HepG2 (cell line): Measurements from ENCODE around the gene TAF12. TPM values are rescaled to one million over a fixed set of nuclear protein-coding genes. Genes with fewer than 3 reads are reported as not detected.
A peak's percentile ranks its signal among the peaks of the same experiment; 100 is the strongest.

Source experiments
- ATF7 ChIP-seq, 2 experiments: fragments of 450-650 bp in 1 of 2; sonication (generic) in 1 of 2; formaldehyde crosslinking in 1 of 2; IDR thresholded peaks; 2 replicates each; pipeline versions ENCODE4 v1.4.0 to v1.6.1; 2016 to 2020; ENCODE audit warnings: antibody characterized with exemption in 1 of 2, mild to moderate bottlenecking in 1 of 2, missing genetic modification reagents in 1 of 2
- BCLAF1 ChIP-seq: fragments of 450-650 bp; IDR thresholded peaks from 2 replicates; pipeline ENCODE4 v1.6.1; 2017; ENCODE audit warnings: mild to moderate bottlenecking
- ELF3 ChIP-seq: IDR thresholded peaks from 2 replicates; pipeline ENCODE4 v1.6.1; 2016; ENCODE audit warnings: missing genetic modification reagents, missing compliant biosample characterization
- EP300 ChIP-seq, 3 experiments: sonication (generic) in 1 of 3; formaldehyde crosslinking in 1 of 3; IDR thresholded peaks; 2 replicates each; pipeline versions ENCODE4 v1.5.1 to v1.6.1; 2011 to 2020; ENCODE audit warnings: low read depth in 2 of 3, low read length in 2 of 3, borderline replicate concordance in 1 of 3, improper control_type of control experiment in 1 of 3, mild to moderate bottlenecking in 1 of 3, missing genetic modification reagents in 1 of 3, moderate library complexity in 1 of 3
- FOXP1 ChIP-seq, 2 experiments: fragments of 450-650 bp in 1 of 2; IDR thresholded peaks; 2 replicates each; pipeline ENCODE4 v1.6.1; 2017 to 2018; ENCODE audit warnings: antibody characterized with exemption in 1 of 2
- GATAD2A ChIP-seq: IDR thresholded peaks from 2 replicates; pipeline ENCODE4 v1.6.1; 2016
- GFI1 ChIP-seq: sonication (generic); formaldehyde crosslinking; IDR thresholded peaks from 2 replicates; pipeline ENCODE4 v1.5.0; 2020; ENCODE audit warnings: missing genetic modification reagents, mild to moderate bottlenecking, borderline replicate concordance
- GMEB1 ChIP-seq: sonication (generic); formaldehyde crosslinking; IDR thresholded peaks from 2 replicates; pipeline ENCODE4 v1.5.1; 2020; ENCODE audit warnings: missing genetic modification reagents, mild to moderate bottlenecking, borderline replicate concordance
- HNF1A ChIP-seq, 2 experiments: sonication (generic) in 1 of 2; formaldehyde crosslinking in 1 of 2; IDR thresholded peaks; 2 replicates each; pipeline versions ENCODE4 v1.4.0 to v1.6.1; 2016 to 2020; ENCODE audit warnings: borderline replicate concordance in 1 of 2, low read depth in 1 of 2, mild to moderate bottlenecking in 1 of 2, missing genetic modification reagents in 1 of 2
- HOXA3 ChIP-seq: sonication (generic); formaldehyde crosslinking; IDR thresholded peaks from 2 replicates; pipeline ENCODE4 v1.5.0; 2020; ENCODE audit warnings: missing genetic modification reagents
- KMT2B ChIP-seq: IDR thresholded peaks from 2 replicates; pipeline ENCODE4 v1.6.1; 2016; ENCODE audit warnings: missing genetic modification reagents, missing compliant biosample characterization
- NPAS2 ChIP-seq: sonication (generic); formaldehyde crosslinking; IDR thresholded peaks from 2 replicates; pipeline ENCODE4 v1.8.0; 2022; ENCODE audit warnings: mild to moderate bottlenecking, missing genetic modification reagents, borderline replicate concordance
- PHF8 ChIP-seq: sonication (generic); formaldehyde crosslinking; IDR thresholded peaks from 2 replicates; pipeline ENCODE4 v1.5.0; 2020; ENCODE audit warnings: missing genetic modification reagents
- PTBP1 ChIP-seq: fragments of 200-400 bp; formaldehyde crosslinking; IDR thresholded peaks from 2 replicates; pipeline ENCODE4 v1.6.1; 2018; ENCODE audit warnings: low read length, low read depth; ENCODE audit not compliant: poor library complexity, severe bottlenecking
- SPEN ChIP-seq: sonication (generic); formaldehyde crosslinking; IDR thresholded peaks from 2 replicates; pipeline ENCODE4 v1.5.1; 2020; ENCODE audit warnings: low read depth, mild to moderate bottlenecking, missing genetic modification reagents
- TP53 ChIP-seq: sonication (generic); formaldehyde crosslinking; conservative IDR thresholded peaks from 2 replicates; pipeline ENCODE4 v1.4.0; 2020; ENCODE audit warnings: missing genetic modification reagents
- YY1 ChIP-seq: IDR thresholded peaks from 2 replicates; pipeline ENCODE4 v1.6.1; 2011; ENCODE audit warnings: low read length, low read depth, moderate library complexity, mild to moderate bottlenecking; ENCODE audit not compliant: insufficient read depth, insufficient replicate concordance
- ZBTB1 ChIP-seq: sonication (generic); formaldehyde crosslinking; IDR thresholded peaks from 2 replicates; pipeline ENCODE4 v1.4.0; 2020; ENCODE audit warnings: missing genetic modification reagents, borderline replicate concordance
- ZMYM3 ChIP-seq: sonication (generic); formaldehyde crosslinking; IDR thresholded peaks from 2 replicates; pipeline ENCODE4 v1.5.1; 2020; ENCODE audit warnings: mild to moderate bottlenecking, missing genetic modification reagents
- ZNF75D ChIP-seq: sonication (generic); formaldehyde crosslinking; IDR thresholded peaks from 2 replicates; pipeline ENCODE4 v1.8.1; 2023; ENCODE audit warnings: missing genetic modification reagents, mild to moderate bottlenecking, borderline replicate concordance
- polyA plus RNA-seq, 8 experiments: library from polyadenylated mRNA; depleted of rRNA in 3 of 8; stranded (reverse) in 7 of 8; unstranded in 1 of 8; fragments of >200 nt; fragmentation: Illumina TruSeq in 4 of 8; extraction: Trizol in 4 of 8; gene quantifications; 2 replicates each; pipeline versions ENCODE4 v1.2.1 to v1.2.3, GENCODE V29; 2011 to 2016; ENCODE audit warnings: low read depth in 4 of 8, missing spikeins in 1 of 8, mixed read lengths in 1 of 8; ENCODE audit not compliant: insufficient read depth in 1 of 8
- total RNA-seq, 5 experiments: library from RNA; depleted of rRNA; stranded (reverse); fragments of >200 nt; fragmentation: Illumina TruSeq; extraction: Trizol; gene quantifications; 2 replicates each; pipeline ENCODE4 v1.2.3, GENCODE V29; 2016; ENCODE audit warnings: low read depth in 1 of 5

Gene TAF12
- total and polyA plus RNA-seq, 2 of the 13 experiments (the other 11 are each of a cell fraction or from before 2014, with no cell fraction given), result 16.3 to 17.1 TPM

DNA sequence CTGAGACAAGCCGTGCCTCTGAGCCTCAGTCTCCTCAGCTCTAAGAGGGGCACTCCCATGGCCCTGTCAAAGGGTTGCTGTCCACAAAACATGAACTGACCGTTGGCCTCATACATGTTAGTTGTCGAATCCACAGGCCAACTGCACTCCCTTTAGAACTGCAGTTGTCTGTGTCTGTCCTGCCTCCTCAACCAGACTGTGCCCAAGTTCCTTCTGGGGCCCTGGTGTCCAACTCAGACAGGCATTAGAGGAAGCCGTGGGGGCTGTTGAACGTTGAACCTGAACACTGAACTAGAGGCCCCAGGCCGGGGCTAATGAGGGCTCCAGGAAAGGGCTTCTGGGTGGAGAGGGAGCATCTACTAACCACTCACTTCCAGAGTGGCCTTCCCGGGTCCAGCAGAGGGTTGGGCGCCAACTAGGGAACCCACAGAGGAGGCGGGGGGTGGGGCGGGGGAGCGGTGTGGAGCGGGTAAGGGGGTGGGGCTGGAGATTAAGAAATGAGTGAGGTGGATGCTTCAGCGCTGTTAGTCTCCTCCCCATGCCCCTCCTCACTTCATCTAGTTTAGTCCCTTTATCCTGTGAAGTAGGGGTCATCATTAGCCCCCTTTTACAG, 51.1 kb downstream of the TAF12 start, which contains the start of gene RAB42 (continued):
- no peak; the same call in 1 of the 2 replicates for TF ChIP-seq GFI1 (CRISPR knock-in tag)
- TF ChIP-seq FOXP1 (IDR thresholded peaks at IDR 0.05), result no peak
- TF ChIP-seq FOXP1 (CRISPR knock-in tag; IDR thresholded peaks at IDR 0.05), result no peak
- TF ChIP-seq PTBP1, result no peak
- no peak for TF ChIP-seq ATF7 (IDR thresholded peaks at IDR 0.05)
- no peak for TF ChIP-seq ATF7 (CRISPR knock-in tag; IDR thresholded peaks at IDR 0.05)
- TF ChIP-seq BCLAF1, result no peak
- peak; percentile 44; the same call in 1 of the 2 replicates for TF ChIP-seq SPEN (CRISPR knock-in tag)
- TF ChIP-seq ZBTB1 (CRISPR knock-in tag), result no peak
- TF ChIP-seq ZMYM3 (CRISPR knock-in tag), result no peak; the same call in 1 of the 2 replicates
- no peak for TF ChIP-seq TP53 (CRISPR knock-in tag)
- no peak for TF ChIP-seq ZNF75D
- peak; percentile 18 for TF ChIP-seq YY1
- TF ChIP-seq NPAS2 (CRISPR knock-in tag), result no peak
- peak; percentile 48 for TF ChIP-seq ELF3
- peak; percentile 13; the same call in 1 of the 2 replicates for TF ChIP-seq GMEB1 (CRISPR knock-in tag)
- no peak for TF ChIP-seq KMT2B (CRISPR knock-in tag)
- 0 out of 2 replicates have a peak, but pooled peaks have one; percentile 24 for TF ChIP-seq PHF8 (CRISPR knock-in tag)
- TF ChIP-seq GATAD2A (CRISPR knock-in tag), result peak; percentile 62
- peak in 1 of 2 experiments; percentile 47; a peak in 1 of 4 replicates for TF ChIP-seq EP300 (IDR thresholded peaks at IDR 0.05; ENCODE audit: low read depth in 2 of 2, low read length in 2 of 2)
- no peak for TF ChIP-seq EP300 (CRISPR knock-in tag; IDR thresholded peaks at IDR 0.05; ENCODE audit: borderline replicate concordance)
- TF ChIP-seq HOXA3 (CRISPR knock-in tag), result no peak
- TF ChIP-seq HNF1A (IDR thresholded peaks at IDR 0.05; ENCODE audit: low read depth), result peak; percentile 26; the same call in 1 of the 2 replicates
- no peak for TF ChIP-seq HNF1A (CRISPR knock-in tag; IDR thresholded peaks at IDR 0.05; ENCODE audit: borderline replicate concordance)
